Measurements from ENCODE around the gene PREB. TPM values are rescaled to one million over a fixed set of nuclear protein-coding genes. Genes with fewer than 3 reads are reported as not detected.

Gene PREB
- total RNA-seq, 1 experiment from 2014 or later = 35.7 TPM

- no peaks in the 10 kb centered on the region for H3K36me3 ChIP-seq (ENCODE audit: low read depth)
These were observed 32.1 kb downstream of the PREB start for GRCh38 chr2:27102329-27102728.

DNA sequence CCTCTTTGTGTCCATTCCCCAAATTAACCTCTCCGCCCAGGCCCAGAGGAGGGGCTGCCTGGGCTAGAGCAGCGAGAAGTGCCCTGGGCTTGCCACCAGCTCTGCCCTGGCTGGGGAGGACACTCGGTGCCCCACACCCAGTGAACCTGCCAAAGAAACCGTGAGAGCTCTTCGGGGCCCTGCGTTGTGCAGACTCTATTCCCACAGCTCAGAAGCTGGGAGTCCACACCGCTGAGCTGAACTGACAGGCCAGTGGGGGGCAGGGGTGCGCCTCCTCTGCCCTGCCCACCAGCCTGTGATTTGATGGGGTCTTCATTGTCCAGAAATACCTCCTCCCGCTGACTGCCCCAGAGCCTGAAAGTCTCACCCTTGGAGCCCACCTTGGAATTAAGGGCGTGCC, 34.4 kb downstream of the PREB start:
- Histone ChIP-seq H3K4me3 (no peak overlapping the region), H3K27me3 (ENCODE audit: insufficient read depth, low read depth) (no peaks in the 10 kb centered on the region), H3K4me1 (replicated peaks; ENCODE audit: insufficient read depth) (no peaks in the 10 kb centered on the region), H3K4me2 (no peak overlapping the region), H3K27ac (no peak overlapping the region), H3K9me3 (ENCODE audit: insufficient read depth, low read depth) (no peaks in the 10 kb centered on the region), H3K36me3 (ENCODE audit: low read depth) (no peaks in the 10 kb centered on the region), H3K79me2 (ENCODE audit: low read depth) (no peaks in the 10 kb centered on the region), H4K20me1 (ENCODE audit: insufficient read depth) (no peaks in the 10 kb centered on the region), H3K9me2 (ENCODE audit: insufficient read depth) (no peaks in the 10 kb centered on the region), H2AFZ (no peak overlapping the region), H3F3A (ENCODE audit: insufficient read depth, low read depth) (no peaks in the 10 kb centered on the region)
- DNase-seq = no peak
- TF ChIP-seq, protein P1, sequence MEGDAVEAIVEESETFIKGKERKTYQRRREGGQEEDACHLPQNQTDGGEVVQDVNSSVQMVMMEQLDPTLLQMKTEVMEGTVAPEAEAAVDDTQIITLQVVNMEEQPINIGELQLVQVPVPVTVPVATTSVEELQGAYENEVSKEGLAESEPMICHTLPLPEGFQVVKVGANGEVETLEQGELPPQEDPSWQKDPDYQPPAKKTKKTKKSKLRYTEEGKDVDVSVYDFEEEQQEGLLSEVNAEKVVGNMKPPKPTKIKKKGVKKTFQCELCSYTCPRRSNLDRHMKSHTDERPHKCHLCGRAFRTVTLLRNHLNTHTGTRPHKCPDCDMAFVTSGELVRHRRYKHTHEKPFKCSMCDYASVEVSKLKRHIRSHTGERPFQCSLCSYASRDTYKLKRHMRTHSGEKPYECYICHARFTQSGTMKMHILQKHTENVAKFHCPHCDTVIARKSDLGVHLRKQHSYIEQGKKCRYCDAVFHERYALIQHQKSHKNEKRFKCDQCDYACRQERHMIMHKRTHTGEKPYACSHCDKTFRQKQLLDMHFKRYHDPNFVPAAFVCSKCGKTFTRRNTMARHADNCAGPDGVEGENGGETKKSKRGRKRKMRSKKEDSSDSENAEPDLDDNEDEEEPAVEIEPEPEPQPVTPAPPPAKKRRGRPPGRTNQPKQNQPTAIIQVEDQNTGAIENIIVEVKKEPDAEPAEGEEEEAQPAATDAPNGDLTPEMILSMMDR (conservative IDR thresholded peaks at IDR 0.05) = no peak
- TF ChIP-seq EZH2 (IDR thresholded peaks at IDR 0.05; ENCODE audit: low read depth) = no peak
- POLR2A ChIA-PET (ENCODE audit: unreplicated experiment) = no interaction called here
- CTCF ChIA-PET = interaction anchor here (0.7 kb wide), 1 partner anchor 180 kb away, joined by 3 read pairs; no protein-coding TSS in a partner anchor
- intact Hi-C loops (cut with micrococcal nuclease; ENCODE audit: unreplicated experiment) = no loop called here
- no TSS peak for BruUV-seq (replicated peaks)

More at GRCh38 chr2:27102329-27102728, 32.1 kb downstream of the PREB start:
- Histone ChIP-seq H3K9me2 (ENCODE audit: insufficient read depth) (no peaks in the 10 kb centered on the region), H3K4me2 (no peak overlapping the region), H3K27ac (no peak overlapping the region), H2AFZ (no peak overlapping the region), H3K79me2 (ENCODE audit: low read depth) (no peaks in the 10 kb centered on the region), H3K4me1 (replicated peaks; ENCODE audit: insufficient read depth) (no peaks in the 10 kb centered on the region), H3K4me3 (no peak overlapping the region), H3K9me3 (ENCODE audit: insufficient read depth, low read depth) (no peaks in the 10 kb centered on the region), H3F3A (ENCODE audit: insufficient read depth, low read depth) (no peaks in the 10 kb centered on the region), H3K27me3 (ENCODE audit: insufficient read depth, low read depth) (no peaks in the 10 kb centered on the region), H4K20me1 (ENCODE audit: insufficient read depth) (no peaks in the 10 kb centered on the region)
- intact Hi-C loops (cut with micrococcal nuclease; ENCODE audit: unreplicated experiment) = no loop called here
- no peak for DNase-seq
- ChIA-PET POLR2A (ENCODE audit: unreplicated experiment) (interaction anchor here (0.5 kb wide), 1 partner anchor 1623 kb away, joined by 7 read pairs; no protein-coding TSS in a partner anchor), CTCF (interaction anchor here (1.6 kb wide), 1 partner anchor 89 kb away, joined by 6 read pairs; no protein-coding TSS in a partner anchor)
- TF ChIP-seq, protein P1 (conservative IDR thresholded peaks at IDR 0.05) = no peak
- no peak for TF ChIP-seq EZH2 (IDR thresholded peaks at IDR 0.05; ENCODE audit: low read depth)
- no TSS peak for BruUV-seq (replicated peaks)

GRCh38 chr2:27099334-27099955, 35.0 kb downstream of the PREB start:
- H3K4me3 ChIP-seq = no peak overlapping the region
- no peaks in the 10 kb centered on the region for H3K27me3 ChIP-seq (ENCODE audit: insufficient read depth, low read depth)
- no peak overlapping the region for H3K27ac ChIP-seq
- H2AFZ ChIP-seq = no peak overlapping the region
- no peaks in the 10 kb centered on the region for H3K9me2 ChIP-seq (ENCODE audit: insufficient read depth)
- DNase-seq = no peak
- no peaks in the 10 kb centered on the region for H3F3A ChIP-seq (ENCODE audit: insufficient read depth, low read depth)
- BruUV-seq (replicated peaks) = no TSS peak
- ChIA-PET CTCF (interaction anchor here (0.7 kb wide), 1 partner anchor 181 kb away, joined by 3 read pairs; no protein-coding TSS in a partner anchor), POLR2A (ENCODE audit: unreplicated experiment) (interaction anchor here (0.6 kb wide), 1 partner anchor 110 kb away, joined by 4 read pairs; no protein-coding TSS in a partner anchor)
- no peaks in the 10 kb centered on the region for H3K36me3 ChIP-seq (ENCODE audit: low read depth)
- no peak overlapping the region for H3K4me2 ChIP-seq
- H3K4me1 ChIP-seq (replicated peaks; ENCODE audit: insufficient read depth) = no peaks in the 10 kb centered on the region
- H3K9me3 ChIP-seq (ENCODE audit: insufficient read depth, low read depth) = no peaks in the 10 kb centered on the region
- TF ChIP-seq EZH2 (IDR thresholded peaks at IDR 0.05; ENCODE audit: low read depth) = no peak
- TF ChIP-seq, protein P1 (conservative IDR thresholded peaks at IDR 0.05) = no peak
- intact Hi-C loops (cut with micrococcal nuclease; ENCODE audit: unreplicated experiment) = loop anchor here (5.0 kb wide), 1 partner anchor 273 kb away; the partner anchor contains the start of genes EIF2B4 and SNX17
- no peaks in the 10 kb centered on the region for H3K79me2 ChIP-seq (ENCODE audit: low read depth)
- H4K20me1 ChIP-seq (ENCODE audit: insufficient read depth) = no peaks in the 10 kb centered on the region
